Hepatocyte (in vitro differentiated cells): ENCODE measurements around the gene KCNJ3.
"Not testable (repeated sequence)": the region's sequence is repeated elsewhere in the genome, so short reads cannot be mapped to it uniquely, and the experiment has no call there.

Experiments used
- EZH2 ChIP-seq: fragments of 200-600 bp; sonication (generic); IDR thresholded peaks from 2 replicates; pipeline ENCODE4 v1.6.1; 2016; ENCODE audit warnings: antibody characterized with exemption, mild to moderate bottlenecking, borderline replicate concordance
- EZH2phosphoT487 ChIP-seq: fragments of 200-600 bp; sonication (generic); IDR thresholded peaks from one replicate; pipeline ENCODE4 v1.6.1; 2018; ENCODE audit warnings: antibody characterized with exemption, mild to moderate bottlenecking, low read depth, moderate library complexity; ENCODE audit not compliant: unreplicated experiment, severe bottlenecking
- TF ChIP-seq, protein P1 (sequence below): fragments of 200-600 bp; sonication (generic); IDR thresholded peaks from 2 replicates; pipeline ENCODE4 v1.5.1; 2016; ENCODE audit warnings: antibody characterized with exemption, mild to moderate bottlenecking; ENCODE audit not compliant: poor library complexity

DNA sequence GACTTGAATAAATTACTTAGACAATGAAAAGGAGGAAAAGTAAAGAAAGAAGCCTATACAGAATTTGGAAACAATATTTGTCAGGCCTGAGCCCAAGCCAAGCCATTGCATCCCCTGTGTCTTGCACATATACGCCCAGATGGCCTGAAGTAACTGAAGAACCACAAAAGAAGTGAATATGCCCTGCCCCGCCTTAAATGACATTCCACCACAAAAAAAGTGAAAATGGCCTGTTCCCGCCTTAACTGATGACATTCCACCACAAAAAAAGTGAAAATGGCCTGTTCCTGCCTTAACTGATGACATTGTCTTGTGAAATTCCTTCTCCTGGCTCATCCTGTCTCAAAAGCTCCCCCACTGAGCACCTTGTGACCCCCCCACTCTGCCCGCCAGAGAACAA lies 168.7 kb downstream of the KCNJ3 start:
- TF ChIP-seq EZH2, EZH2phosphoT487: not testable (repeated sequence)
- TF ChIP-seq, protein P1, sequence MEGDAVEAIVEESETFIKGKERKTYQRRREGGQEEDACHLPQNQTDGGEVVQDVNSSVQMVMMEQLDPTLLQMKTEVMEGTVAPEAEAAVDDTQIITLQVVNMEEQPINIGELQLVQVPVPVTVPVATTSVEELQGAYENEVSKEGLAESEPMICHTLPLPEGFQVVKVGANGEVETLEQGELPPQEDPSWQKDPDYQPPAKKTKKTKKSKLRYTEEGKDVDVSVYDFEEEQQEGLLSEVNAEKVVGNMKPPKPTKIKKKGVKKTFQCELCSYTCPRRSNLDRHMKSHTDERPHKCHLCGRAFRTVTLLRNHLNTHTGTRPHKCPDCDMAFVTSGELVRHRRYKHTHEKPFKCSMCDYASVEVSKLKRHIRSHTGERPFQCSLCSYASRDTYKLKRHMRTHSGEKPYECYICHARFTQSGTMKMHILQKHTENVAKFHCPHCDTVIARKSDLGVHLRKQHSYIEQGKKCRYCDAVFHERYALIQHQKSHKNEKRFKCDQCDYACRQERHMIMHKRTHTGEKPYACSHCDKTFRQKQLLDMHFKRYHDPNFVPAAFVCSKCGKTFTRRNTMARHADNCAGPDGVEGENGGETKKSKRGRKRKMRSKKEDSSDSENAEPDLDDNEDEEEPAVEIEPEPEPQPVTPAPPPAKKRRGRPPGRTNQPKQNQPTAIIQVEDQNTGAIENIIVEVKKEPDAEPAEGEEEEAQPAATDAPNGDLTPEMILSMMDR, result not testable (repeated sequence)
